Panc1 (cell line): Measurements from ENCODE around the gene HDLBP. TPM values are rescaled to one million over a fixed set of nuclear protein-coding genes. Genes with fewer than 3 reads are reported as not detected.

ENCODE experiments used
- ATAC-seq: fragments of 200-7000 bp; cut with Tn5 transposase; 2 replicates; pipeline ENCODE4 v1.9.1; 2020; ENCODE audit warnings: mild to moderate bottlenecking, moderate library complexity
- BruUV-seq: library from RNA; stranded (reverse); fragments of 400-500 nt; replicated peaks from 2 replicates; lab custom pipeline; 2021; lab: Mats Ljungman, UMichigan
- CTCF ChIA-PET: fragments of 300-600 bp; sonication (Branson Sonifier 250); formaldehyde crosslinking; loops from one replicate; lab custom pipeline; 2022; ENCODE audit warnings: antibody characterized with exemption; lab: Charles Lee
- POLR2A ChIA-PET: fragments of 300-600 bp; sonication (Branson Sonifier 250); formaldehyde crosslinking; loops from one replicate; lab custom pipeline; 2022; ENCODE audit warnings: antibody characterized with exemption; lab: Charles Lee
- DNase-seq: peaks from one replicate; pipeline ENCODE4 v3.0.0-alpha.2; 2010; ENCODE audit warnings: low read depth, low spot score
- H3K27ac ChIP-seq: 2 replicates; pipeline ENCODE4 v1.5.1; 2011; ENCODE audit warnings: mild to moderate bottlenecking, low read length, inconsistent platforms
- H3K27me3 ChIP-seq: fragments of 200-500 bp; sonication (Bioruptor generic); 2 replicates; pipeline ENCODE4 v1.6.0; 2014; ENCODE audit warnings: low read length, inconsistent platforms; ENCODE audit not compliant: control insufficient read depth, insufficient read depth
- H3K36me3 ChIP-seq: fragments of 200-500 bp; sonication (Bioruptor generic); 2 replicates; pipeline ENCODE4 v1.5.1; 2014; ENCODE audit warnings: inconsistent platforms, mild to moderate bottlenecking, low read length, moderate library complexity; ENCODE audit not compliant: control insufficient read depth, insufficient read depth
- H3K4me1 ChIP-seq: 2 replicates; pipeline ENCODE4 v1.5.1; 2011; ENCODE audit warnings: inconsistent platforms, mild to moderate bottlenecking, low read length, moderate library complexity; ENCODE audit not compliant: control insufficient read depth, insufficient read depth
- H3K4me3 ChIP-seq, 2 experiments: 2 replicates each; pipeline ENCODE4 v1.5.1; 2011 to 2012; ENCODE audit warnings: low read depth in 2 of 2, low read length in 2 of 2, mild to moderate bottlenecking in 2 of 2, inconsistent platforms in 1 of 2, moderate library complexity in 1 of 2
- H3K9me3 ChIP-seq: fragments of 200-500 bp; sonication (Bioruptor generic); 2 replicates; pipeline ENCODE4 v1.5.1; 2014; ENCODE audit warnings: low read depth, mild to moderate bottlenecking, inconsistent platforms, low read length, moderate library complexity; ENCODE audit not compliant: control insufficient read depth, insufficient read depth
- POLR2AphosphoS5 ChIP-seq: IDR thresholded peaks from 2 replicates; pipeline ENCODE4 v1.6.1; 2012; ENCODE audit warnings: mild to moderate bottlenecking, low read depth, low read length, moderate library complexity
- SIN3A ChIP-seq: IDR thresholded peaks from 2 replicates; pipeline ENCODE4 v1.6.1; 2012; ENCODE audit warnings: low read depth, mild to moderate bottlenecking, low read length, moderate library complexity, borderline replicate concordance; ENCODE audit not compliant: insufficient read depth
- TCF7L2 ChIP-seq: IDR thresholded peaks from 2 replicates; pipeline ENCODE4 v1.6.1; 2011; ENCODE audit warnings: mild to moderate bottlenecking, low read depth, low read length, inconsistent platforms
- in situ Hi-C: cut with HindIII; loops from 2 replicates; pipeline ENCODE4 v1.10.0; 2016; ENCODE audit warnings: low sequenced_read_pairs, low pct_unique_long_range_greater_than_20kb
- intact Hi-C: fragments of 100-400 bp; cut with micrococcal nuclease; formaldehyde crosslinking; loops from one replicate; pipeline ENCODE4 v1.10.0; 2022; ENCODE audit not compliant: unreplicated experiment
- total RNA-seq: library from RNA; stranded (reverse); gene quantifications from one replicate; pipeline ENCODE4 v1.2.1, GENCODE V29; 2021; ENCODE audit not compliant: unreplicated experiment
- TF ChIP-seq, protein P1 (sequence below), 2 experiments: IDR thresholded peaks; 2 replicates each; pipeline ENCODE4 v1.6.1; 2011 to 2012; ENCODE audit warnings: low read depth in 2 of 2, control low read depth in 1 of 2, low read length in 1 of 2, mild to moderate bottlenecking in 1 of 2, moderate library complexity in 1 of 2; ENCODE audit not compliant: insufficient read depth in 1 of 2
- TF ChIP-seq, protein P2 (sequence below): fragments of 450-650 bp; IDR thresholded peaks from 2 replicates; pipeline ENCODE4 v1.5.1; 2017; ENCODE audit warnings: mild to moderate bottlenecking

HDLBP gene
- total RNA-seq, 1 experiment from 2014 or later = 656 TPM

DNA sequence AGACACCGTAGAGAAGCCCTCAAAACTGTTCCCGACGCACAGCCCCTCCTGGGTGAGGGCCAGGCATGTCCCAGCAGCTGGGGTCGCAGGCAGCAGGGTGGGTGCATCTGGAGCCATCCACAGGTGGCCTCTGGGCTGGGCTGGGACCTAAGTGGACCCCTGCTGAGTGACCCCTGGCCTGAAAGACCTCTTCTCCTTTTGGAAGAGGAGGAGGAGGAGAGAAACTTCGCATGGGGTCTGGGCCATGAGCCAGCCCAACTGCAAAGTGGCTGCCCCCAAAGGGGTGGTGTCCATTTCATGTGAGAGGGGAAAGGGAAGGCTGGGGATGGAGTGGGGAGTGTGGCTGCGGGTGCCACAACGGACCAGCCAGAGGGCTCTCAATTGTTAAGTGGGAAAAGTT lies 101.9 kb downstream of the HDLBP start:
- TF ChIP-seq, protein P1, sequence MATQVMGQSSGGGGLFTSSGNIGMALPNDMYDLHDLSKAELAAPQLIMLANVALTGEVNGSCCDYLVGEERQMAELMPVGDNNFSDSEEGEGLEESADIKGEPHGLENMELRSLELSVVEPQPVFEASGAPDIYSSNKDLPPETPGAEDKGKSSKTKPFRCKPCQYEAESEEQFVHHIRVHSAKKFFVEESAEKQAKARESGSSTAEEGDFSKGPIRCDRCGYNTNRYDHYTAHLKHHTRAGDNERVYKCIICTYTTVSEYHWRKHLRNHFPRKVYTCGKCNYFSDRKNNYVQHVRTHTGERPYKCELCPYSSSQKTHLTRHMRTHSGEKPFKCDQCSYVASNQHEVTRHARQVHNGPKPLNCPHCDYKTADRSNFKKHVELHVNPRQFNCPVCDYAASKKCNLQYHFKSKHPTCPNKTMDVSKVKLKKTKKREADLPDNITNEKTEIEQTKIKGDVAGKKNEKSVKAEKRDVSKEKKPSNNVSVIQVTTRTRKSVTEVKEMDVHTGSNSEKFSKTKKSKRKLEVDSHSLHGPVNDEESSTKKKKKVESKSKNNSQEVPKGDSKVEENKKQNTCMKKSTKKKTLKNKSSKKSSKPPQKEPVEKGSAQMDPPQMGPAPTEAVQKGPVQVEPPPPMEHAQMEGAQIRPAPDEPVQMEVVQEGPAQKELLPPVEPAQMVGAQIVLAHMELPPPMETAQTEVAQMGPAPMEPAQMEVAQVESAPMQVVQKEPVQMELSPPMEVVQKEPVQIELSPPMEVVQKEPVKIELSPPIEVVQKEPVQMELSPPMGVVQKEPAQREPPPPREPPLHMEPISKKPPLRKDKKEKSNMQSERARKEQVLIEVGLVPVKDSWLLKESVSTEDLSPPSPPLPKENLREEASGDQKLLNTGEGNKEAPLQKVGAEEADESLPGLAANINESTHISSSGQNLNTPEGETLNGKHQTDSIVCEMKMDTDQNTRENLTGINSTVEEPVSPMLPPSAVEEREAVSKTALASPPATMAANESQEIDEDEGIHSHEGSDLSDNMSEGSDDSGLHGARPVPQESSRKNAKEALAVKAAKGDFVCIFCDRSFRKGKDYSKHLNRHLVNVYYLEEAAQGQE (IDR thresholded peaks at IDR 0.05; ENCODE audit: insufficient read depth in 1 of 2, low read depth in 2 of 2, low read length in 1 of 2) = no peak
- no peak for TF ChIP-seq TCF7L2
- TF ChIP-seq, protein P2, sequence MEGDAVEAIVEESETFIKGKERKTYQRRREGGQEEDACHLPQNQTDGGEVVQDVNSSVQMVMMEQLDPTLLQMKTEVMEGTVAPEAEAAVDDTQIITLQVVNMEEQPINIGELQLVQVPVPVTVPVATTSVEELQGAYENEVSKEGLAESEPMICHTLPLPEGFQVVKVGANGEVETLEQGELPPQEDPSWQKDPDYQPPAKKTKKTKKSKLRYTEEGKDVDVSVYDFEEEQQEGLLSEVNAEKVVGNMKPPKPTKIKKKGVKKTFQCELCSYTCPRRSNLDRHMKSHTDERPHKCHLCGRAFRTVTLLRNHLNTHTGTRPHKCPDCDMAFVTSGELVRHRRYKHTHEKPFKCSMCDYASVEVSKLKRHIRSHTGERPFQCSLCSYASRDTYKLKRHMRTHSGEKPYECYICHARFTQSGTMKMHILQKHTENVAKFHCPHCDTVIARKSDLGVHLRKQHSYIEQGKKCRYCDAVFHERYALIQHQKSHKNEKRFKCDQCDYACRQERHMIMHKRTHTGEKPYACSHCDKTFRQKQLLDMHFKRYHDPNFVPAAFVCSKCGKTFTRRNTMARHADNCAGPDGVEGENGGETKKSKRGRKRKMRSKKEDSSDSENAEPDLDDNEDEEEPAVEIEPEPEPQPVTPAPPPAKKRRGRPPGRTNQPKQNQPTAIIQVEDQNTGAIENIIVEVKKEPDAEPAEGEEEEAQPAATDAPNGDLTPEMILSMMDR = no peak
- TF ChIP-seq SIN3A = no peak
- TF ChIP-seq POLR2AphosphoS5 = no peak
- ChIA-PET CTCF (no interaction called here), POLR2A (interaction anchor here (0.7 kb wide), 1 partner anchor 35 kb away, joined by 3 read pairs; no protein-coding TSS in a partner anchor)
- H3K9me3 ChIP-seq = no peaks in the 10 kb centered on the region
- in situ Hi-C loops = no loop called here
- H3K27ac ChIP-seq = no peak overlapping the region
- peaks cover 3% of the 10 kb centered on the region; the same call in 1 of the 2 replicates for H3K4me1 ChIP-seq
- no peak overlapping the region for H3K4me3 ChIP-seq
- H3K36me3 ChIP-seq = no peaks in the 10 kb centered on the region
- DNase-seq (no peak), ATAC-seq (no peak)
- intact Hi-C loops = no loop called here
- no peaks in the 10 kb centered on the region for H3K27me3 ChIP-seq
- no TSS peak for BruUV-seq

DNA sequence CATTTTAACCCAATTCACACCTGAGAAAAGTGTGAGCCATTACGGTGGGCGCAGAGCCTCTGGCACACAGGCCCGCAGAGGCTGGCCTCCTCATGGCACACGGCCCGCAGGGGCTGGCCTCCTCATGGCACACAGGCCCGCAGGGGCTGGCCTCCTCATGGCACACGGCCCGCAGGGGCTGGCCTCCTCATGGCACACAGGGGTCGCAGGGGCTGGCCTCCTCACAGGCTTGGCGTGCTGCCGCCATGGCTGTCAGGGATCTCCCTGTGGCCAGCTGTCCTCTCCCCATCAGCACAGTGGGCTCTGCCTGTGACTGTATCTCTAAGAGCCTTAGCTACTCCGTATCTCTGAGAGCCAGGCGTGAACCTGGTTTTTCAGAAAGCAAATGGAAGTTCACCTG lies 102.4 kb downstream of the HDLBP start:
- Histone ChIP-seq H3K9me3 (no peaks in the 10 kb centered on the region), H3K27ac (no peak overlapping the region), H3K4me3 (no peak overlapping the region), H3K4me1 (peaks cover 3% of the 10 kb centered on the region; the same call in 1 of the 2 replicates), H3K36me3 (no peaks in the 10 kb centered on the region), H3K27me3 (no peaks in the 10 kb centered on the region)
- TF ChIP-seq, protein P2 = no peak
- TF ChIP-seq, protein P1 (IDR thresholded peaks at IDR 0.05; ENCODE audit: insufficient read depth in 1 of 2, low read depth in 2 of 2, low read length in 1 of 2) = no peak
- no peak for TF ChIP-seq POLR2AphosphoS5
- TF ChIP-seq TCF7L2 = no peak
- no peak for TF ChIP-seq SIN3A
- DNase-seq (no peak), ATAC-seq (no peak)
- intact Hi-C loops = no loop called here
- CTCF ChIA-PET = no interaction called here
- POLR2A ChIA-PET = no interaction called here
- in situ Hi-C loops = no loop called here
- no TSS peak for BruUV-seq
